GM20431 (cell line): ENCODE measurements around the gene FBXL17.

Source experiments
- in situ Hi-C: fragments of 300-500 bp; cut with MseI, MboI; formaldehyde crosslinking; loops from one replicate; pipeline ENCODE4 v1.15.0; 2020; ENCODE audit warnings: low sequenced_read_pairs; ENCODE audit not compliant: unreplicated experiment

Gene FBXL17

DNA sequence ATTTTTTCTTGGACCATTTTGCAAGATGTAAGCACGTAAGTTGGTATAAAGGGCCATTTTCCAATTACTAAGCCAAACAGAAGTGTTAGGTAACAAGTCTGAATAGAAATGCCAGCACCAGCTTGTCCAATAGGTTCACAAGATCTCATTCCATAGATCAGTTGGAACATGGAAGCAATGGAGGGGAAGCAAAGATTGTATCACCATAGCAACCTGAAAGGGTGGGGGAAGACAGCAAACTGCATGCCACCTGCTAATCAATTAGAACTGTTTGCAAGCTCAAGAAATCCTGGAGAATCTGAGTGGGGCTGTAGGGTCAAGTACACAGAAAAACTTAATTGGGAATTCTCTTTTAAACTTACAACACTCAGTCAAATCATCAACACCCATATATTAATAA, 446.3 kb downstream of the FBXL17 start:
- in situ Hi-C loops = no loop called here

DNA sequence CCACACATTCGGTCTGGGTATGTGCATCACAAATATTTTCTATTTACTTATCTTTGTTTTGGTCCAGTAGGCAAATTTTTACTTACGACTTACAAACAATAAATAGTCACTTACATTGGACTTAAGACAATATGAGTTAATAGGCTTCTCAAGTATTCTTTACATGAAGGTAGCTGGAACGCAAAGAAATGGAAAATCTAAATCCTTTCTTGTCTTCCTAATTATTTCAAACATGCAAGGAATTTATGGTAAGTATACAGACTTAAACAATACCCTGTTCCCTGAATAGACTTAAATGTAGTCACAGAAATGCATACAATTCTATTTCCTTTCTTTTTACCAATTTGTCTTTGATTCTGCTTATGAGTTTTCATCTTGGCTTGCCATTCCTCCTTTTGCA, 448.6 kb downstream of the FBXL17 start:
- in situ Hi-C loops = no loop called here

DNA sequence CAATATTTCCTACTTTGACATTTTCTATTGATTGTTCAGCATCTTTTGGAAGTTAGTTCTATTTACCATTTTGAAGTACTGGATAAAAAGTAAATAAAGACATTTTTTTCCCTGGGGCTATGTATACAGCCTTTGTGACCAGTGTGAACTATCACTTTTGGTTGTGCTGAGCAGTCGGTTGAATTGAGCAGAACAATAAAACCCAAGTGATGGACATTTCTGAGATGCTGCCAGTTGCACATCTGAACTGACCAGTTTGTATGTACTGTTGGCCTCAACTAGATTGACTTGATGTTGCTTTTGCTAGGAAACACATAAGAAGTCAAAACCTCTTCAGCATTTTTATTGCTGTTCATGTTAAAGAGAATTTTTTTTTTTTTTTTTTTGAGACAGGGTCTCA, 451.0 kb downstream of the FBXL17 start:
- in situ Hi-C loops = no loop called here

DNA sequence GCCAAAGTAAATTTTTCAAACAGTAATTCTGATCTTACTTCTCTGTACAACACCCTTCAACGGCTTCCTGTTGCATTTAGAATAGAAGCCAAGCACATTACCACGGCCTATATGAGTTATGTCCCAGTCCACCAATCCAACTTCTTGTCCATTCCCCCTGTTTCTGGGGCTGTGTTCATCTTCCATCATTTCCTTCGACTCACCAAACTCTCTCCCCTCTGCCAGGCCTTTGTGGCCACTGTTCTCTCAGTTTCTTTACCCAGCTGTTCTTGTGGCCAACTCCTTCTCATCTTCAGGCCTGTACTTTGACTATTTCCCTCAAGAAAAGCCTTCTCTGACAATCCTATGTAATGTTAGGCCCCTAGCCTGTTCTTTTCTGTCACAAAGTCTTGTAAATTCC, 451.8 kb downstream of the FBXL17 start:
- in situ Hi-C loops = no loop called here

DNA sequence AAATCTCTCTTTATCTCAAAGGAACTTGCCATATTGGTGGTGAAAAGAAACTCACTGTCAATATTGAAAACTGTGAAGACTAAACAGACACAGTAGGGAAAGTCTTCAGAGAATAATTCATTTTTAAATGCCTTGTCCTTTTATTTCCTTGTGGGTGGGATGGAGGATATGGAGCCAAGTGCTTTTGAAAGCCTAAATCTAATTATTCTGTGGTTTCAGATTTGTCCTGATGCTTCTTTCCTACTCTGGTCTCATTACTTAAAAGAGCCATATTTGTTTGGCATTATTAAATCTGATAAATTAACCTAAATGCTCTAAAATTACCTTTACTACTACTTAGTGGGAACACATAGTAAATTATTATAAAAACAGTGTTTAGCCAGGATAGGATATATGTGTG, 452.8 kb downstream of the FBXL17 start:
- in situ Hi-C loops = no loop called here

DNA sequence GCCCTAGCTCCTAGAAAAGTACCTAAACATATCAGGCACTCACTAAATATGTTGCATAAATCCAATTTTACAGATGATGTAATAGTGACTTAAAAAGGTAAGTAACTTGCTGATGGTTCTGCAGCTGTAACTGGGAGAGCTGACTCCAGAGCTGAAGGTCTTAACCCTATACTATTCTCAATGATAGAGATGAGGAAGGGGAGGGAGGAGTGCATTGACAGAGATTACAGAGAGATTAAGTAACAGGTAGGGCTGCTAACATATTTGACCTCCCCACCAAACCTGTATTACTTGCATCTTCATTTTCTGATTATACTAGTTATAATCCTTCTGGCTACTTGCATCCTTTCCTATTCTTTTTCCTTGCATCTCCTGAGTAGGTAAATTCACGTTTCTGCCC, 455.8 kb downstream of the FBXL17 start:
- in situ Hi-C loops = no loop called here

DNA sequence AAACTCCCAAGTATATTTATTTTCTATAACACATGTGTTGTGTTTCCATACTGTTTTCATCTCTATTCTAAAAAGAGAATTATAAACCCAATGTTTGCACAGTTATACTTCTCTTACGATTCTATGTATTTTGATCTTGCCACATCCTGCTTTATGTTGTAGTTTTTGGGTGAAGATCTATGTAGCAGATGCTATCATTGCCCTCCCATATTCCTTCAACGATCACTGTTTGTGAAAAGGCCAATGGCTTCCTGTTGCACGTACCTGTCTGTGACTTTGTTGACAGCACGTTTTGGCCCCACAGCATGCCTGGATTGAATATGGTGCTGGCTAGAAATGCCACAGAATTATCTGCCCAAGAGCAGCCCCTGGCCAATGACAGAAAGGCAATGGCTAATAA, 456.7 kb downstream of the FBXL17 start:
- in situ Hi-C loops = no loop called here

DNA sequence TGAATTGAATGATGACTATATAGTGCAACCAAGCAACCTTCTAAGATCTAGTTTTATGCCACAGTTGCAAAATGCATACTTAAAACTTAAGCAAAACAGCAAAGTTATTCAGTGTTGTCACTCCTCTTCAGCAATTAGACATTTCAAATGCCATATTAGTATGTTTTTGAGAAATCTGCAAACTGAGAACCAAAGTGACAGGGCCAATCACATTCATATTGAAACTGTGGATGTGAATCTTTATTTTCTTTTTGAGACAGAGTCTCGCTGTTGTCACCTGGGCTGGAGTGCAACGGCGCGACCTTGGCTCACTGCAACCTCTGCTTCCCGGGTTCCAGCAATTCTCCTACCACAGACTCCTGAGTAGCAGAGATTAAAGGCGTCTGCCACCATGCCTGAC, 461.9 kb downstream of the FBXL17 start:
- in situ Hi-C loops = no loop called here

DNA sequence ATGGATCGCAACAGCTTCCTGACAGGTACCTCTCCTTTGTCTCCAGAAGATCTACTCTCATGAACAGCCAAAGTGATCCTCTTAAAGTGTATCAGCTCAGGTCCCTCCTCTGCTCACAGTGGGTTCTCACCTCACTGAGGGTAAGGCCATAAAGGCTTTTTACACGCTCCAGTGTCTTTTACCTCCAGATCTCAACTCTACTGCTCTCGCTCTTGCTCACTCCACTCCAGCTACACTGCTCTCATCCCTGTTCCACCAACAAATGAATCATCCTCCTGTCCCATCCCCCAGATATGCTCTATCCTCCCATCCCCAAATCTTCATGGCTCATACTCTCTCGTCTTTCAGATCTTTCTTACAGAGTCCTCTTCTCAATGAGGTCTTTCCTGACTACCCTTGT, 462.5 kb downstream of the FBXL17 start:
- in situ Hi-C loops = no loop called here

DNA sequence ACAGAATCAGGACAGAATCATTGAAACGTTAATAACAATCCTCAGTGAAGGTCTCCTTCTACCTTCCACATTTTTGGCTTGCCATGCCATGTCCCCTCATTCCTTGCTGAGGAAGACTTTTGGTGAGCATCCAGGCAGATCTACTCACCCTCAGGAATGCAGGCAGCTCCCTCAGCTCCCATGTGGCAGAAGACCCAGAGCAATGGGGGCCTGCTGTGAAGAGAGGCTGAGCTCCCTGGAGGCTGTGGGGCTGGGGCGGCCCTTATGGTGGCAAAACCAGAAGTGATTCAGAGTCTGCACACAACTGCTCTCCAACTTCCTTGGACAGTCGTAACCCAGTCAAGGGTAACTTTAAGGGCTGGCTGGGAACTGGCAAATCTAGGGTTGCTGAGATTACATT, 463.9 kb downstream of the FBXL17 start:
- in situ Hi-C loops = no loop called here

DNA sequence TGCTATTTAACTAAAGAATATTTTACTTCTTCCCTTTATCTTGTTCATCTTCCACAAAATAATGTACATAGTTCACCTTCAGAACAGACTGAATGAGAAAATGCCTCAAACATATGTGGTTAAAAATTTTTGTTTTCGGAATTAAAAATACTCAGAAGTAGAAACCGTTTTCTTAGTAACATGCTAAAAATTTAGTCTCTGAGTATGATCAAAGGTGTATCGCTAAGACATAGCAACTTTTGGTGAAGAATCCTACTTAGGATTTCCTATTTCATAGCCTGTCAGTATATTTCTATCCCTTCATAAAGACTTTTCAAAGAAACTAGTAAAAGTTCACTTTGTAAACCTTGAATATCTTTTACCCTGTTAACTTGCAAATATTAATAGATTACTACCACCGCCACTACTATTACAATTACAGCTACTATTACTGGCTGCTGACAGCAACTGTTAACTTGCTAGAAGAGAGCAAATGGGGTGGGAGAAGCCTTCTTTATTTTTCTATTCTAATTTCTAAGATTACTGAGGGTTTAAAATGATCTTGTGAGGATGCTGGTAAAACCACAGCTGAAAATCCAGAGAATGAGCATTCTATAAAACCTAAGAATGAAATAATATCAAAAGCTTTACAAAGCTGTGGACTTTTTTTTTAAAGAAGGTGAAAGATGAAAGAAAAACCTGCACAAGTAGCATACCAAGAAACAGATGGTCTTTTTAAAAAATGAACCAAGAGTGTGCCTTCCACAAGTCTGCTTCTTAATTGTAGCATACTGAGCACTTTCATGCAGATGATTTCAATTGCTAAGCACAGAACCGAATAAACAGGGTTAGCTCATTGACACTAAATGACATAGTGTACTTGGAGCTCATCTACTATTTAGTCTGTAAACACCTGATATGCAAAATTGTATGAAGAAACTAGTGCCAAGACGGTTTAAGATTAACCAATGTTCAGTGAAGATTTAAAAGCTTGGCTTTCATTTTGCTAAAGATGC, 464.9 kb downstream of the FBXL17 start:
- in situ Hi-C loops = no loop called here

DNA sequence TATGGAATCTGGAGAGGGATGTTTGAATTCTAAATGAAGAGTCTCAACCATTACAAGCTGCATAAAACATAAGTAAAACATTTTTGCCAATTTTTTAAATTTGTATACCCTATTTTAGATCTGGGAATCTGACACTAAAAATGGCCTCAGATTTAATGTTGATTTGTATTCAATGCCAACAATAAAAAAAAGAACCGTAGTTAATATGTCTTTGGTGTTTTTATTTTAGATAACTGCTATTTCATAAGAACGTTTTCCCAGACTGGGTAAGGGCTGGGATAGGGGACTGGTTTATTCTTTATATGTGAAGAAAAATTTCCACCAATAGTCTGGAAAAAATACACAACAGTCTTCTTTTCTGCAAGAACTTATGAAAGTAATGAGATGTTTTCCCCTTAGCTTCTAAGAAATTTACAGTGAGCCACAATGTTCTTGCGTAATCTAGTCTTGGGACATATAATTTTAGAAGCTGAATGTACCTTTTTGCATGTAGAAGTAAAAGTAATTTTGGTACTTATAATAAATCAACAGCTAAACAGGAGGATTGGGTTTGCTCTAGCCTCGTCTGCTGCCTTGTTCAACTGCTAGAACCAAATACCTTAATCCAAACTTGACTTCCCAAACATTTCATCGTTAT, 466.6 kb downstream of the FBXL17 start:
- in situ Hi-C loops = no loop called here

DNA sequence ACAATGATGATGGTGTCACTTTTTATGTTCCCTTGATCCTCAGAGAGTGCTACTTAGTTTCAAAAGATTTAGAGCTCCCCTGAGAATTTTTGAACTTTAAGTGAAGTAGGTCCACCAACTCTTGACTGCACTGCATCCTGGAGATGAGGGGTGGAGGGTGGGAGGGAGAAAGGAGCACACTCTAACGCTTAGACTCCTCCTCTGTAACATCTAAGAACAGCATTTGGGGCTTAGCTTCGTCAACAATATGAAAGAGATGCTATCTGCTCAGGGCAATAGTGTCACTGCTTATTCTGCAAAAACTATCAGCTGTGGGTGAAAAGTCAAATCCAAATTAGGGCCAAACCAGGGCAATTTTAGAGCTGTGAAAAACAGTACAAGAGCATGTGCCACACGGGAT, 468.4 kb downstream of the FBXL17 start:
- in situ Hi-C loops = no loop called here

DNA sequence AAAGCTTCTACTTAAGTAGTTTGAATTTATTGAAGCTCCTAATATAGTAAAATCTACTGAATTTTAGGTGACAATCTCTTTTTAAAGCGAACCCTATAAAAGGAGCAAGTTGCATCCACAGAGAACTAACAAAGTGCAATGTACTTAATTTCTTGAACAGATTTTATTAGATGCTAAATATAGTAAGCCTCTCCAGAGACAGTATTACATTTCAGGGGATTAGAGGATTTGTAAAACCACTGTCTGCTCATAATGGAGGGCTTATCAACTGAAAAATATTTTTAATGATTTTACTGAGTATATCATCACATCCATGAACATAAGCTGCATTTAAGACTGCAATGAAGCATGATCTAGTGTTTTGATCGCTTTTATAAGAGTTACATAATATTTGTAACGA, 481.2 kb downstream of the FBXL17 start:
- in situ Hi-C loops = no loop called here

DNA sequence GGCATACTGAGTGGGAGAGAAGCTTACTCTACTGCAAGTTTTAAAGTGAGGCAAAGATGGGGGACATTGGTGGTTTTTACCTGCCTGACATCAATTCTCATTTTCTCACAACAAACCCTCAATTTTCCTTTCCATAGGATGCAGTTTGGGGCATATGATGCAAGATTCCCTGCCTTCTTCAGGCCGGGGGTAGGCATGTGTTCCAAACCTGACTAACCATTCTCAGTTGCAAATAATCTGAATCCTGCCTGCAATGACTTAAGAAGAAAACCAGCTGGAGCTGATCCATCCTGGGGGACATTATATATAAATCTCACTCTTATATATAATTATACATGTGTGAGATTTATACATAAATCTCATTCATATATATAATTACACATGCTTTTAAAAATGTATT, 487.5 kb downstream of the FBXL17 start:
- in situ Hi-C loops = no loop called here

DNA sequence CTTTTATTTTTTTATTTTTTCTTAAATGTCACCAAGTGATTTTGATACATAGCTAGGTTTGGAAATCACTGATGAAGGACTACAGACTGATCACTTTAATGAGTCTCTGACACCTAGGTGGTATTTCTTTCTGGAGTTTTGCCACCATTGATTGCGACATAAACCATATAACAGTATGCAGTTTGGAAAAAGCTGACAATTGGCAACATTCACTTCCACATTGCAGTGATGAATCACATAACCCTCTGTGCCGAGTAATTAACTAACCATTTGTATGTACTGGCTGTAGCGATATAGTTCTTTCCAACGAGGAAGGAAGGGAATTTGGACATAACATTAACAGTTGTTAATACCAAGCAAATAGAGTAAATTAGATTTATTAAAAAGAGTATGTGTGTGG, 488.3 kb downstream of the FBXL17 start:
- in situ Hi-C loops = no loop called here

DNA sequence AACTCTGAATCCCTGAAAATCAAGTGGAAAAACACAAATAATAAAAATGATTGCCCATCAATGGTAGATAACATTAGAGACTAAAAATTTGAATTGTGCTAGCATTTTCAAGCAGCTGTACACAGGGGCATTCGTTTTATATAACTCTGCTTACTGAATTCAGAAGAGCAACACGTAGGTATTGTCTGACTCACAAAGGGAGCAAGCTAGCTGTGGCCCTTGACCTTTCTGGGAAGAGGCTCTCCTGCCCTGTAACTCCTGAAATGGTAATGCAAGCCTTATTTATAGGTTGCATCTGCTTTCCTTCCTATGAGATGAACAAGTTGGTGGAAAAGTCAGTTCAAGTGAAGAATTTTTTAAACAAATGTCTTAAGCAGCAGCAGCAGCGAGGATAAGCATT, 492.5 kb downstream of the FBXL17 start:
- in situ Hi-C loops = no loop called here

DNA sequence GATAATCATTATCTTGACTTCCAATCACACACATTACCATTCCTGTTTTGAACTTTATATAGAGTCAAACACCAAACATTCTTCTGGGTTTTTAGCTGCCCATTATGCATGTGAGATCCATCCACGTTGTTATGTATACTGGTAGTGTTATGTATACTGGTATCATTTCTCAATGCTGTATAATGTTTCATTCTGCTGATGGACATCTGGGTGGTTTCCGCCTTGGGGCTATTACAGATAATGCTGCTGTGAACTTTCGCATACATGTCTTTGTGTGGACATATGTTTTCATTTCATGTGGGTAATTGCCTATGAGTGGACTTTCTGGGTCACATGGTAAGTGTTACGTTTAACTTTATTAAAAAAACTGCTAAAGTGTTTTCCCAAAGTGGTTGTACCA, 493.4 kb downstream of the FBXL17 start:
- in situ Hi-C loops = no loop called here

DNA sequence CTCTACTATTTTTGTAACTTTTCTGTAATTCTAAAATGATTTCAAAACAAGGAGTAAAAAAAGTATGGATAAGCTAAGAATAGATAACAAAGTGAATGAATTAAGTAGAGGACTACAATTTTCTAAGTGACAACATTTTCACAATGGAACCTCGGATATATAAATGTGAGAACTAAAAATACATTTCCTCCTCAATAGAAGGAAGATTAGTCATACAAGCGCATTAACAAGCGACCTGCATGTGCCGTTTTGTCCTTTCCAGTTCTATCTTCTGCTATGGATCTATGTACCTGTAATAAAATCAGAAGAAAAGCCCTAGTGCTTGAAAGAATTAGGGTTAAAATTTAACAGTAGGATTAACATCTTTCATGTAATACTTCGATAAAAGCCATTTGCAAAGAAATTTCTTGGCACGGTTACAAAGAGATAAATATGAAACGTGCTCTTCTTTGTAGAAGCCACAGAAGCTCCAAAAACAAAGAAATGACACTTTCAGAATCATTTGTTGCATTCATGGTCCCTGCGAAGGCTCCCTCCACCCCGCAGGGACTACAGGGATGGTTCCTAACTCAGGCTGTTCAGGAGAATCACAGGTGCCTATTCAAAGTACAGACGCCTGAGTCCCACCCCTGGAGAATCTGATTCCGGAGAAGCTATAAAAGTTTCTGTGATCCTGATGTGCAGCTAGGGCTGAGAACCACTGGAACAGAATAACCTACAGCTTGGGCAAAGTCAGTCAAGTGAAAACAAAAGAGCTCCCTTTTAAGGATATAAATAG, 494.5 kb downstream of the FBXL17 start:
- in situ Hi-C loops = no loop called here

DNA sequence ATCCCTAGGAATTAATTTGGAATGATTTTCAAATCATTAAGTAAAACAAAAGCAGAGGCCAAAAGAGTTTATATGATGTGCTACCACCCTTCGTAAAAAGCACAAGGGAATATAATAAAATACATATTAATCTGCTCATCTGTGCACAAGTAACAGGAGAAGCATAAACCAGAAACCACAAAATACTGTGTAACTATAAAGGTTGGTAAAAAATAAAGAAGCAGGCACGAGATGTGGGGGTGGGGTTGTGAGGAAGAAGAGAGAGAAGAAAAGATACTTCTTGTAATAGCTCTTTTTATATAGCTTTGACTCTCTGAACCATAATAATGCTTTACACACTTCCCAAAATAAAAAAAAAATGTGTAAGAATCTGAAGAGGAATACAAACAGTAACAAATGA, 496.3 kb downstream of the FBXL17 start:
- in situ Hi-C loops = no loop called here

DNA sequence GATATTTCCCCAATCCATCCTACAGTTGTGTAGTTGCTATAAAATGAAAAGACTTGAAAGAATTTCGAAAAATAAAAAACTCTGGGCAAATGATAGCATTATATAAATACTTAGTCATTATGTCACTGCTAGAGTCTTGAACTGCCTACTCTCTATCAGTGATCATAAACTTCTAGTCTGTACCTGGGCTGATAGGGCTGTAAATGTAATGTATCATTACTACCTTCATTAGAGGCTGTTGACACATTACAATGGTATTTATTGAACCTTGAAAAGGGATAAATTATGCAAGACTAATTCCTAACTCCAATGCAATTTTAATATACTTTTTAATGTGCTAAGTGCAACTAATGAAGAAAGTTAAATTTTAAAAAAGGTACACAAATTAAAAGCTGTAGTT, 497.0 kb downstream of the FBXL17 start:
- in situ Hi-C loops = no loop called here
